ENCODE data around the gene MYO3B.
"Not testable (repeated sequence)": the region's sequence is repeated elsewhere in the genome, so short reads cannot be mapped to it uniquely, and the experiment has no call there.

MYO3B gene

GRCh38 chr2:170208967-170209366 lies 31.0 kb downstream of the MYO3B start:
- DNase-seq = no peak

- no peak for DNase-seq
Observed at GRCh38 chr2:170212625-170213280, 34.8 kb downstream of the MYO3B start.

GRCh38 chr2:170213281-170213625 lies 35.3 kb downstream of the MYO3B start:
- DNase-seq = not testable (repeated sequence)

DNA sequence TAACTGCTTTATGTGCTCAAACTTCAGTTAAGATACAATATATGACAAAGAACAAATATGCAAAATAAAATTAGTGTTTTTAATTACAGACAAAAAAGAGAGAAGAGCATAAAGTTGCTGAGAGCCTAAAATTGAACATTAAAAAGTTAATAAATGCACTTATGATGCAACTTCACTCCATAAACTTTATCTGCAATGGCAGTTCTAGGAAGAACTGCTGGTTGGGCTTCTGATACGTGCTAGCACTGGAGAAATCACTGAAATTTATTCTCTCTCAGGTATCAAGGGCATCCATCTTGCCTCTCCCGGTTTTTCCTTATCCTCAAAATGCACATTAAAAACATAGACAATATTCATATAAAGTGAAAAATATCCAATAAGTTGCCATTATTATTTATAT lies 35.7 kb downstream of the MYO3B start:
- no peak for DNase-seq

GRCh38 chr2:170214309-170214948 lies 36.5 kb downstream of the MYO3B start:
- no peak for DNase-seq

DNA sequence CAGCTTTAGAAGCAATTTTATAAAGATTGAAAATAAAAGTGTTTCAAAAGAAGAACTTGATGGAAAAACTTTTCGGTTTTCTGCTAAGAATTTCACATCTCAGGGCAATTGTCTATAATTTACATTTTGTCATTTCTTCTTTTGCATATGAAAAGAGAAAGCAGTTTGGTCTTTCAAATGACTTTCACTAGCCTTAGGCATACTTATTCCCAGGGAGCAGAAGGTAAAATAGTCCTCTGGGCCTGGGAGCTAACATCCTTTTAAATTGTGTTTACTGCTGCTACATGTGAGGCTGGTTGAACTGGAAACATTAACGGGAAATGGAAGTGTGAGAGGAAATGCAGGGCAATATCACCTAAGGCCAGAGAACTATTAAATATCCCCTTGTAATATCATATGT lies 37.1 kb downstream of the MYO3B start:
- no peak for DNase-seq

DNA sequence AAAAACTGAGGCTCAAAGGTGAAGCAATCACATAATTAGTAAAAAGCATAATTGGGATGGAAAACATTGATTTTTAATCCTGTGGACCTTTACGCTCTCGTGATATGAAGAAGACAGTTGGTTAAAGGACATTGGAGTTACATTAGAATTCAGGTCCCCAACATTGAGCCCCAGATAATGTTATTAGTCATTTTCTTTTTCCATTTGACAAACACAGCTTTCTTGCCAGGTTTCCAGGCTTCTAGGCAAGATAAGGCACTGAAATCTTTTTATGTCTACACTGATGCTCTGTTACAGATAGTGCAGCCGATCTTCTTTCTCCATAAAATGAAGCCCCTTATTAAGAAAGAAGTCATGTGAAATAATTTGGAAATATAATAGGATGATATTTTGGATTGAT lies 38.5 kb downstream of the MYO3B start:
- no peak for DNase-seq

- DNase-seq = no peak
Observed at GRCh38 chr2:170216981-170217380, 39.0 kb downstream of the MYO3B start.

DNA sequence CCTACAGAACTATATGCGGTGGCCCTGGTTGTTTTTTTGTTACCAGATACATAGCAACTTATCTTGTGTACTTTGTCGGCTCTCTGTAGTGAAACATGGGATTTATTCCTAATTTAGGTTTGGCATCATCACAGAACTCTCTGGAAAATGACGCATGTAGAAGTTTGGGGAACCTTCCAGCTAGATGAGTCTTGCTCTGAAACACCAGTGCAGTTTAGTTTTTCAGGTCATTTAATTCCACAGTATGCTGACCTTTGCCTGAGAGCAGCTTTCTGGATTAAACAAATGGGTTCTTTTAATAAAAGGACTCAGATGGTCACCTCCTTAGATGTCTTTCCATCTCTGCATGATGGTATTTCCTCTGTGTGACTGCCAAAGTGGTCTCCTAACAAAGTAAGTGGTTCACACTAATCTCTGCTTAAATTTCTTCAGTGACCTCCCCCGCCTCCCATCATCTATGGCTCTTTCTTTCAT lies 39.9 kb downstream of the MYO3B start:
- DNase-seq = no peak

DNA sequence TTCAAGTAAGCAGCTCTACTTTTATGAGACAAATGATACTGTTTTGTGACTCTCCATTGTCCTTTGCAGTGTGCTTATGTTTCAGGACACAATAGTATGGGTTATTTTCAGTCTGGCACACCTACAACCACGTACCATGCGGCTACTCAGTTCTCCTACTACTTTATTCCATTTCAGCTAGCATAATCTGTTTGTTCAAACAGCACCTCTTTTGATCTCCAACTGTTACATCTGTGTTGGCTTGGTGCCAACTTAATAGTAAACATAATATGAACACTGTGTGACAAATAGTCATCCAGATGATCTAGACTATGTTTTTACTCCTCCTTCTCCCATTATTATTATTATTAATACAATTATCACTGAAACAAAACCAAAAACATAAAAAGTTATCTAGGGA lies 40.5 kb downstream of the MYO3B start:
- peak; percentile 89 for DNase-seq

GRCh38 chr2:170218931-170219330 lies 41.0 kb downstream of the MYO3B start:
- no peak for DNase-seq

GRCh38 chr2:170221317-170222288 lies 43.7 kb downstream of the MYO3B start:
- peak; percentile 34 for DNase-seq

- DNase-seq = no peak
Observed at GRCh38 chr2:170222298-170222697, 44.4 kb downstream of the MYO3B start.

DNA sequence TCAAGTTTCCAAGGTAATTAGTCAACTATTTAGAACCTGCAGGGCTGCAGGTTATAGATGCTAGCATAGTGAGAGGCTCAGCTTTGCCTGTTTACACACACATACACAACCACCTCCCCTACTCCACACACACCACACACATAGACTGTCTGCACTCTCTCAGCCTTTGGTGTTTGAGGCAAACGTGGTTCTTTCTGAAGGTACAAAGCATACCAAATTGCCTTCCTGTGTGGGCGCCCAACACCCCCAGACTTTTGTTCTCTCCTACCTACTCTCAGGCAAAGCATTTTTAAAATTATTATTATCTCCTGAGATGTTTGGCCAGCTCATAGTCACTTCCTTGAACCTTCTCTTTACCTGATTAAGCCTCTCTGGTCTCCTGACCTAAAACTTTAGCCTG lies 44.9 kb downstream of the MYO3B start:
- DNase-seq = no peak

DNA sequence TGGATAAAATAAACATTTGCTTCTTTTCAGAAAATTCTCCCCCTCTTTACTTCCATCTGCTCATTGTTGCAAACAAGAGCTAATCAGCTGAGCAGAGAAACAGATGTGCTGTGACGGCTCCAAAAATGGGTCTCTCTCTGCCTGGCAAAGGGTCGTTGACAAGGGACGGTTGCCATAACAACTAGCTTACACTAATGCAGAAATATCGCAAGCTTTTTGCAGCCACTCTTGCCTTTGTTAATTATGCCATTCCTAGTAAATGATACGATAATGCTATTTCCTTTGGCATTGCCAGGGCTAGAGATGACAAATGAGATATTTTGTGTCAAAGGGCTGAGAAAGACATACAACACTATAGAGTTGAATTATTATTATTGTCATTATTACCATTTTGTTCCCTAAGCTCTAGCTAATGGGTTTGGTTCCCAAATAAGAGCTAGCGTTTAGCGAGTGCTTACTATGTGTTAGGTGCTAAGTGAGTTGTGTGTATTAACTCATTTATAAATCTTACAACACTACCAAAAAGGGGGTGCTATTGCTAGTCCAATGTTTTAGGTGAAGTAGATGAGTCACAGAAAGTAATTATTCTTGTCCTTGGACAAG lies 46.8 kb downstream of the MYO3B start:
- peak; percentile 54 for DNase-seq

GRCh38 chr2:170226216-170226615 lies 48.3 kb downstream of the MYO3B start:
- DNase-seq = no peak

- DNase-seq = no peak
Observed at GRCh38 chr2:170227507-170227947, 49.6 kb downstream of the MYO3B start.

- no peak for DNase-seq
Observed at GRCh38 chr2:170227951-170228350, 50.0 kb downstream of the MYO3B start.

DNA sequence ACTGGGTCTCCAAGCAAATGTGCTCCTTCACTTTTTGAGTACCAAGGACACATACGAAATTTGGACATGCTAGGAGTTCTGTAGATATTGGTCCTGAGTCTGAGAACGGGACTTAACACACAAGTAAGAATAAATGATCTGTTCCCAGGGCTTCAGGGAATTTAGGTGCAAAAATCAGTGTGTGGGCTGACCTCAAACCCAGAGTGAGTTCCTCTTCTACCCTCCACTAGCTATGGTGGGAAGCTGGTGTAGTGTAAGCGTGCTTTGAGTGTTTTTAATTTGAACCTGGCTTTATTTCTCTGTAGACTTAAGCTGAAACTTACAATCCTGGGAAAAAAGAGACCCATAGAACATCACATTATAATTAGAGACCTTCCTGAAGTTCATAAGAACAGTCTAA lies 50.5 kb downstream of the MYO3B start:
- no peak for DNase-seq

GRCh38 chr2:170229125-170229524 lies 51.2 kb downstream of the MYO3B start:
- no peak for DNase-seq

- DNase-seq = no peak
Observed at GRCh38 chr2:170229744-170230143, 51.8 kb downstream of the MYO3B start.

GRCh38 chr2:170235860-170236679 lies 58.1 kb downstream of the MYO3B start:
- DNase-seq = peak; percentile 62
